GM12878 (cell line): Measurements from ENCODE around the gene SLX9. TPM values are rescaled to one million over a fixed set of nuclear protein-coding genes. Genes with fewer than 3 reads are reported as not detected.

Source experiments
- ATAC-seq: fragments of 200-7000 bp; cut with Tn5 transposase; 3 replicates; pipeline ENCODE4 v1.9.1; 2020; ENCODE audit warnings: mild to moderate bottlenecking, moderate library complexity
- BruUV-seq: library from RNA; stranded (reverse); fragments of 400-500 nt; replicated peaks from 2 replicates; lab custom pipeline; 2021; lab: Mats Ljungman, UMichigan
- CTCF ChIA-PET: fragments of 300-600 bp; sonication (Branson Sonifier 250); formaldehyde crosslinking; extraction: SDS; loops from one replicate; lab custom pipeline; 2021; ENCODE audit warnings: inconsistent platforms; lab: Yijun Ruan, JAX
- POLR2A ChIA-PET: fragments of 350-600 bp; formaldehyde crosslinking; extraction: SDS; loops from one replicate; lab custom pipeline; 2021; ENCODE audit warnings: inconsistent platforms; lab: Charles Lee
- RAD21 ChIA-PET: fragments of 300-600 bp; sonication (Branson Sonifier 250); formaldehyde crosslinking; loops from one replicate; lab custom pipeline; 2023; ENCODE audit warnings: antibody characterized with exemption; ENCODE audit not compliant: unreplicated experiment; lab: Charles Lee
- SMC1A ChIA-PET: fragments of 300-600 bp; sonication (Branson Sonifier 250); formaldehyde crosslinking; loops from one replicate; lab custom pipeline; 2023; ENCODE audit not compliant: unreplicated experiment, uncharacterized antibody; lab: Charles Lee
- DNase-seq: peaks from one replicate; pipeline ENCODE4 v3.0.0-alpha.2; 2011; ENCODE audit warnings: low read depth, low spot score
- FAIRE-seq: peaks from 3 replicates; lab custom pipeline; 2011; peaks lifted over from hg19 to GRCh38; lab: Jason Lieb, UNC
- H2AFZ ChIP-seq: 2 replicates; pipeline ENCODE4 v1.6.0; 2011; ENCODE audit warnings: low read depth, low read length, control low read depth; ENCODE audit not compliant: control insufficient read depth
- H3K27ac ChIP-seq: 2 replicates; pipeline ENCODE4 v1.5.1; 2011; ENCODE audit warnings: control low read depth; ENCODE audit not compliant: control insufficient read depth, insufficient read depth
- H3K27me3 ChIP-seq, 2 experiments: replicated peaks in 1 of 2; 2 replicates each; pipeline versions ENCODE4 v1.6.0 to v1.6.1; 2011; ENCODE audit warnings: low read length in 1 of 2; ENCODE audit not compliant: control insufficient read depth in 2 of 2, insufficient read depth in 2 of 2
- H3K36me3 ChIP-seq, 2 experiments: 2 replicates each; pipeline ENCODE4 v1.5.1; 2011; ENCODE audit warnings: low read length in 1 of 2; ENCODE audit not compliant: control insufficient read depth in 2 of 2, insufficient read depth in 2 of 2
- H3K4me1 ChIP-seq: 2 replicates; pipeline ENCODE4 v1.6.1; 2011; ENCODE audit warnings: mild to moderate bottlenecking, low read length, moderate library complexity, mixed read lengths; ENCODE audit not compliant: control insufficient read depth, insufficient read depth
- H3K4me2 ChIP-seq: 2 replicates; pipeline ENCODE4 v1.6.0; 2011; ENCODE audit warnings: control low read depth; ENCODE audit not compliant: control insufficient read depth, insufficient read depth
- H3K4me3 ChIP-seq: fragments of 200-600 bp; sonication (generic); 2 replicates; pipeline ENCODE4 v1.5.1; 2016
- H3K79me2 ChIP-seq: 2 replicates; pipeline ENCODE4 v1.6.0; 2011; ENCODE audit warnings: low read length; ENCODE audit not compliant: control insufficient read depth, insufficient read depth
- H3K9ac ChIP-seq: 2 replicates; pipeline ENCODE4 v1.8.0; 2011; ENCODE audit warnings: low read length, control low read depth, mixed read lengths; ENCODE audit not compliant: control insufficient read depth, insufficient read depth
- H3K9me3 ChIP-seq: replicated peaks from 3 replicates; pipeline ENCODE4 v1.5.1; 2011; ENCODE audit warnings: mild to moderate bottlenecking, low read length; ENCODE audit not compliant: control insufficient read depth, insufficient read depth
- H4K20me1 ChIP-seq: 2 replicates; pipeline ENCODE4 v1.6.0; 2011; ENCODE audit not compliant: control insufficient read depth, insufficient read depth
- BACH1 ChIP-seq: fragments of 450-650 bp; IDR thresholded peaks from 2 replicates; pipeline ENCODE4 v1.6.1; 2017; ENCODE audit warnings: mild to moderate bottlenecking, borderline replicate concordance
- BCL11A ChIP-seq: IDR thresholded peaks from 2 replicates; pipeline ENCODE4 v1.6.1; 2011; ENCODE audit warnings: low read depth, low read length
- FOXK2 ChIP-seq: fragments of 450-650 bp; IDR thresholded peaks from 2 replicates; pipeline ENCODE4 v1.6.1; 2017; ENCODE audit warnings: mild to moderate bottlenecking, moderate library complexity
- LARP7 ChIP-seq: fragments of 450-650 bp; IDR thresholded peaks from 2 replicates; pipeline ENCODE4 v1.6.1; 2017; ENCODE audit warnings: mild to moderate bottlenecking
- NRF1 ChIP-seq: conservative IDR thresholded peaks from 2 replicates; pipeline ENCODE4 v1.6.1; 2011; ENCODE audit warnings: mild to moderate bottlenecking, low read depth, low read length, improper control_type of control experiment
- RAD21 ChIP-seq: IDR thresholded peaks from 2 replicates; pipeline ENCODE4 v1.6.1; 2011; ENCODE audit warnings: mild to moderate bottlenecking, low read depth, low read length, moderate library complexity; ENCODE audit not compliant: insufficient read depth
- SMAD5 ChIP-seq: IDR thresholded peaks from 2 replicates; pipeline ENCODE4 v1.6.1; 2016; ENCODE audit warnings: antibody characterized with exemption, low read depth
- SUZ12 ChIP-seq: fragments of 200-600 bp; sonication (generic); IDR thresholded peaks from one replicate; pipeline ENCODE4 v1.6.1; 2018; ENCODE audit warnings: antibody characterized with exemption, mild to moderate bottlenecking; ENCODE audit not compliant: unreplicated experiment
- TARDBP ChIP-seq: IDR thresholded peaks from 2 replicates; pipeline ENCODE4 v1.6.1; 2016; ENCODE audit warnings: borderline replicate concordance
- WGBS: methylation state at CpG from one replicate; pipeline ENCODE4 v1.1.6; 2016; ENCODE audit warnings: low lambda C conversion rate; ENCODE audit not compliant: insufficient replicate concordance, insufficient coverage; ENCODE audit errors: missing lambda C conversion rate; 5-methylcytosine and 5-hydroxymethylcytosine counted together
- in situ Hi-C: fragments of 300-500 bp; cut with MboI; formaldehyde crosslinking; loops from 9 replicates; pipeline ENCODE4 v1.14.3; 2018; ENCODE audit warnings: mixed read lengths
- intact Hi-C: fragments of 100-400 bp; cut with micrococcal nuclease; formaldehyde crosslinking; loops from one replicate; pipeline ENCODE4 v1.14.2; 2022; ENCODE audit not compliant: unreplicated experiment
- polyA plus RNA-seq, 11 experiments: library from polyadenylated mRNA; depleted of rRNA in 4 of 11; unstranded in 6 of 11; stranded (reverse) in 5 of 11; fragments of >200 nt; fragmentation: Nextera tagmentation in 4 of 11; fragmentation: Illumina TruSeq in 1 of 11; extraction: Ambion mirVana in 4 of 11; extraction: Trizol in 1 of 11; gene quantifications; 1 replicate in 1 of 11; 2 replicates in 10 of 11; pipeline versions ENCODE4 v1.2.1 to v1.2.3, GENCODE V29; 2011 to 2016; ENCODE audit warnings: inconsistent platforms in 2 of 11, missing spikeins in 2 of 11, low read depth in 1 of 11
- total RNA-seq, 4 experiments: library from RNA; depleted of rRNA in 3 of 4; stranded (reverse); fragments of >200 nt in 3 of 4; fragmentation: Illumina TruSeq in 1 of 4; extraction: Trizol in 1 of 4; gene quantifications; 2 replicates each; pipeline versions ENCODE4 v1.2.1 to v1.2.3, GENCODE V29; 2013 to 2021
- TF ChIP-seq, protein P1 (sequence below): fragments of 450-650 bp; IDR thresholded peaks from 2 replicates; pipeline ENCODE4 v1.6.1; 2017; ENCODE audit warnings: borderline replicate concordance
- TF ChIP-seq, protein P2 (sequence below): fragments of 450-650 bp; IDR thresholded peaks from 2 replicates; pipeline ENCODE4 v1.6.1; 2017; ENCODE audit warnings: mild to moderate bottlenecking, moderate library complexity

SLX9 gene
- total and polyA plus RNA-seq, 10 of the 15 experiments (the other 5 are each of a cell fraction or from before 2014, with no cell fraction given), result 0.69 to 81.3 (median 33.9) TPM

DNA sequence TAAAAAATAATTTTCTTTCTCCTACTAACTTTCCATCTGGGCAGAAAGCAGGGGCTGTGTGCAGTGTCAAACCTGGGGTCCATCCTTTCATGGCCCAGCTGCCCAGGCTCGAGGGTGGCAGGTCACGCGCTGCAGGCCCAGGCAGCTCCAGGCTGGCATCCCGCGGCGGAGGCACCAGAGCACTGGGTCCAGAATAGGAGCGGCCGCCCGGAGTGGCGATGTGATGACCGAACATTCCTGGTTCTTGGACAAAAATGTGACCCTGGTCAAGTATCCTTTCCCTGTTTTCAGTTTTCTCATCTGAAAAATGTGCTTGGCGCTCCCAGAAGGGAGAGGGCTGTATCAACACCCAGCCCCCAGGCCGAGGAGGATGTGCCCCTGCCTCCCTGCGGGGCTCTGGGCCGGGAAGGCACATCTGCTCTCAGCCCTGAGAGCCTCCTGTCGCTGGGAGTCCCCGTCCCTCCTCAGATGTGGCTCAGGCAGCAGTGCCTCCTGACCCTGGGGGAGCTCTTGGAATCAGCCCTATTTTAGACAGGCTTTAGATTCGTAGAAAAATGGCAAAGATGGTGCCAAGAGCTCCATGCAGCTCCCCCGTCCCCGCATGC lies 29.3 kb downstream of the SLX9 start:
- DNase-seq (no peak), ATAC-seq (no peak), FAIRE-seq (no peak)
- Histone ChIP-seq H3K36me3 (peaks cover 13 to 28% of the 10 kb centered on the region in 2 experiments; a peak in 3 of 4 replicates), H3K4me3 (no peak overlapping the region), H3K27me3 (no peaks in the 10 kb centered on the region), H3K9ac (no peak overlapping the region), H3K9me3 (no peaks in the 10 kb centered on the region; the same call in 2 of the 3 replicates), H4K20me1 (no peaks in the 10 kb centered on the region), H3K4me2 (no peak overlapping the region), H3K4me1 (peaks cover 6% of the 10 kb centered on the region), H3K27ac (no peak overlapping the region), H2AFZ (no peak overlapping the region), H3K79me2 (no peaks in the 10 kb centered on the region)
- TF ChIP-seq NRF1, result no peak
- no peak for TF ChIP-seq TARDBP
- no peak for TF ChIP-seq SMAD5
- no peak for TF ChIP-seq RAD21
- no peak for TF ChIP-seq BCL11A
- TF ChIP-seq SUZ12, result no peak
- TF ChIP-seq, protein P1, sequence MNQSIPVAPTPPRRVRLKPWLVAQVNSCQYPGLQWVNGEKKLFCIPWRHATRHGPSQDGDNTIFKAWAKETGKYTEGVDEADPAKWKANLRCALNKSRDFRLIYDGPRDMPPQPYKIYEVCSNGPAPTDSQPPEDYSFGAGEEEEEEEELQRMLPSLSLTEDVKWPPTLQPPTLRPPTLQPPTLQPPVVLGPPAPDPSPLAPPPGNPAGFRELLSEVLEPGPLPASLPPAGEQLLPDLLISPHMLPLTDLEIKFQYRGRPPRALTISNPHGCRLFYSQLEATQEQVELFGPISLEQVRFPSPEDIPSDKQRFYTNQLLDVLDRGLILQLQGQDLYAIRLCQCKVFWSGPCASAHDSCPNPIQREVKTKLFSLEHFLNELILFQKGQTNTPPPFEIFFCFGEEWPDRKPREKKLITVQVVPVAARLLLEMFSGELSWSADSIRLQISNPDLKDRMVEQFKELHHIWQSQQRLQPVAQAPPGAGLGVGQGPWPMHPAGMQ, result no peak
- TF ChIP-seq, protein P2, sequence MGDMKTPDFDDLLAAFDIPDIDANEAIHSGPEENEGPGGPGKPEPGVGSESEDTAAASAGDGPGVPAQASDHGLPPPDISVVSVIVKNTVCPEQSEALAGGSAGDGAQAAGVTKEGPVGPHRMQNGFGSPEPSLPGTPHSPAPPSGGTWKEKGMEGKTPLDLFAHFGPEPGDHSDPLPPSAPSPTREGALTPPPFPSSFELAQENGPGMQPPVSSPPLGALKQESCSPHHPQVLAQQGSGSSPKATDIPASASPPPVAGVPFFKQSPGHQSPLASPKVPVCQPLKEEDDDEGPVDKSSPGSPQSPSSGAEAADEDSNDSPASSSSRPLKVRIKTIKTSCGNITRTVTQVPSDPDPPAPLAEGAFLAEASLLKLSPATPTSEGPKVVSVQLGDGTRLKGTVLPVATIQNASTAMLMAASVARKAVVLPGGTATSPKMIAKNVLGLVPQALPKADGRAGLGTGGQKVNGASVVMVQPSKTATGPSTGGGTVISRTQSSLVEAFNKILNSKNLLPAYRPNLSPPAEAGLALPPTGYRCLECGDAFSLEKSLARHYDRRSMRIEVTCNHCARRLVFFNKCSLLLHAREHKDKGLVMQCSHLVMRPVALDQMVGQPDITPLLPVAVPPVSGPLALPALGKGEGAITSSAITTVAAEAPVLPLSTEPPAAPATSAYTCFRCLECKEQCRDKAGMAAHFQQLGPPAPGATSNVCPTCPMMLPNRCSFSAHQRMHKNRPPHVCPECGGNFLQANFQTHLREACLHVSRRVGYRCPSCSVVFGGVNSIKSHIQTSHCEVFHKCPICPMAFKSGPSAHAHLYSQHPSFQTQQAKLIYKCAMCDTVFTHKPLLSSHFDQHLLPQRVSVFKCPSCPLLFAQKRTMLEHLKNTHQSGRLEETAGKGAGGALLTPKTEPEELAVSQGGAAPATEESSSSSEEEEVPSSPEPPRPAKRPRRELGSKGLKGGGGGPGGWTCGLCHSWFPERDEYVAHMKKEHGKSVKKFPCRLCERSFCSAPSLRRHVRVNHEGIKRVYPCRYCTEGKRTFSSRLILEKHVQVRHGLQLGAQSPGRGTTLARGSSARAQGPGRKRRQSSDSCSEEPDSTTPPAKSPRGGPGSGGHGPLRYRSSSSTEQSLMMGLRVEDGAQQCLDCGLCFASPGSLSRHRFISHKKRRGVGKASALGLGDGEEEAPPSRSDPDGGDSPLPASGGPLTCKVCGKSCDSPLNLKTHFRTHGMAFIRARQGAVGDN, result no peak
- TF ChIP-seq FOXK2, result no peak
- no peak for TF ChIP-seq BACH1
- no peak for TF ChIP-seq LARP7
- in situ Hi-C loops (no loop called here), intact Hi-C loops (no loop called here)
- SMC1A ChIA-PET, result no interaction called here
- WGBS, result 94% methylated on average over 19 of the region's 20 CpGs
- RAD21 ChIA-PET, result interaction anchor here (1.9 kb wide), 1 partner anchor 159 kb away, joined by 4 read pairs; no protein-coding TSS in a partner anchor
- BruUV-seq, result no TSS peak
- POLR2A ChIA-PET, result no interaction called here
- CTCF ChIA-PET, result no interaction called here
